ENCODE measurements around the gene COL20A1.
"Not testable (repeated sequence)": the region's sequence is repeated elsewhere in the genome, so short reads cannot be mapped to it uniquely, and the experiment has no call there.

The COL20A1 gene

DNA sequence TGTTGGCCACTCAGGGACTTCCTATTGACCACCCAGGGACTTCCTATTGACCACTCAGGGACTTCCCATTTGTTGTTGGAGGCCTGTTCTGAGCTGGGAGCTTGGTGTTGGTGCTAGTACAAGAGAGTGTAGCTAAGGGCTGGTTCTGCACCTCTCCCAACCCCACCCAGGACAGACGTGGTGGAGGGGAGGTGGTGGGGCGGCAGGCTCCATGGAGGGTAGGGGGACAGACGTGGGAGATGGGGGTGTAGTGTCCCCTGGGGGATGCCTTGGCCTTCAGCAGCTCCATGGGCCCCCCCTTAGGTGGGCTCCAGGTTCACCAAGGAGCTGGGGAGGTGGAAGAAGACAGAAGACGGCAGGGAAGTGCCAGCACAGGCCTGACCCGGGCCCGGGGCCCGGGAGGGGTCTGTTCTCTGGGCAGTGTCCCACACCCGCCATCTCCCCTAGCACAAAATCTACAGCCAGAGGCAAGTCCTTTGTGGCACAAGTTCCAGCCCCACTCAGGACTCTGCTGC, 34.3 kb downstream of the COL20A1 start:
- DNase-seq (no peak), ATAC-seq (replicated peaks) (peak in 1 of 2 donors; percentile 29)
- H3K36me3 Mint-ChIP-seq, result peaks cover 3 to 8% of the 10 kb centered on the region in 2 donors
- H3K4me1 Mint-ChIP-seq, result peaks cover 5 to 11% of the 10 kb centered on the region in 2 donors
- peaks cover 8 to 12% of the 10 kb centered on the region in 2 donors for H3K9me3 Mint-ChIP-seq
- peak overlapping the region; percentile 67 for H3K27ac Mint-ChIP-seq
- H3K27me3 Mint-ChIP-seq, result peaks cover 0 to 31% of the 10 kb centered on the region in 2 donors
- H3K4me3 Mint-ChIP-seq, result no peak overlapping the region

DNA sequence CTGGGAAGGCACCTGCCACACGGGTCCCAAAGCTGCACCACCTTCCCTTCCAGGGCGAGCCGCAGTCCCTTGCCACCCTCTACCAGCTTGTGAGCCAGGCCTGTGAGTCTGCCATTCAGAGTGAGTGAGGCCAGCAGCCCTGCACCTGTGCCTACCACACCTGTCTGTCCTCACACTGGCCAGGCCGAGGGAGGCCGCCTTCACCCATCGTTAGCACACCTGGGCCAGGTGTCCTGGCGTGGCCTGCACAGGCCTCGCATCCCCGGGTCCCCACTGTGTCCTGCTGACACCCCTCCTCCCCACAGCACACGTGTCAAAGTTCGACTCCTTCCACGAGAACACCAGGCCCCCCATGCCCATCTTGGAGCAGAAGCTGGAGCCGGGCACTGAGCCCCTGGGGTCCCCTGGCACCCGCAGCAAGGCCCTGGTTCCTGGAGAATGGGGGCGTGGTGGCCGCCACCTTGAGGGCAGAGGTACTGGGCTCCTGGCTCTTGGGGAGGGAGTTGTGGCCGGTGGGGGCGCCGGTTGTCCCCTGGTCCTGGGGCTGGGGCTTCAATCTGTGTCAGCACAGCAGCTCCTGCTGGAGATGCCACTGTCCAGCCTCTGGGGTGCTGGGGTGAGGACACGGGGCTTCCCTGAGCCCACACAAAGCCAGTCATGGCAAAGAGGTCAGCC, 35.2 kb downstream of the COL20A1 start:
- no peak overlapping the region for H3K27ac Mint-ChIP-seq
- H3K36me3 Mint-ChIP-seq, result peaks cover 3 to 8% of the 10 kb centered on the region in 2 donors
- peaks cover 3 to 24% of the 10 kb centered on the region in 2 donors for H3K27me3 Mint-ChIP-seq
- no peak overlapping the region for H3K4me3 Mint-ChIP-seq
- H3K4me1 Mint-ChIP-seq, result peaks cover 5 to 11% of the 10 kb centered on the region in 2 donors
- peaks cover 8 to 12% of the 10 kb centered on the region in 2 donors for H3K9me3 Mint-ChIP-seq
- ATAC-seq (replicated peaks) (no peak), DNase-seq (no peak)

DNA sequence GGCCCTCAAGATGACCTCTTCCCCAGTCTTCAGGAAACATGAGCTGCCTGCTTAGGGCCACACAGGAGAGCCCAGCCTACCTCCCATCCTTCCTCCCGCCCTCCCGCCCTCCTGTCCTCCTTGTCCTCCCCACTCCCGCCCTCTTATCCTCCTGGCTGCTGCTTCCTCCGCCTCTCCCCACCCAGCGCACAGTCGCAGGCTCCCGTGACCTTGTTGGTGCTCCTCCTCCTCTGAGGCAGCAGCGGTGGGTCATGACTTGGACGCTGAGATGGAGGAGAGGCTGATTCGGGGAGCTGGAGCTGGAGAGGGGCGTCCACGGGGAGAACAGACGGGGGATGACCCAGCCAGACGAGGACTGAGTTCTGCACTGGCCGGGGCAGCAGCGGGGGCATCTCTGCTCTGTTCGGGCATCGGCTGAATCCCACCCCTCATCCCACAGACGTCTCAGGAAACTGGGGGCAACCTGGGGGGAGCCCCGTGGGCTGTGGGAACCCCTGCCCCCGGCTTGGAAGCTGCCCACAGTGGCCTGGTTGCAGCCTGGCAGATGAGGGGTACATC, 35.8 kb downstream of the COL20A1 start:
- ATAC-seq (replicated peaks), result no peak
- H3K36me3 Mint-ChIP-seq, result peaks cover 3 to 8% of the 10 kb centered on the region in 2 donors
- H3K27me3 Mint-ChIP-seq, result peaks cover 7 to 23% of the 10 kb centered on the region in 2 donors
- H3K9me3 Mint-ChIP-seq, result peaks cover 8 to 12% of the 10 kb centered on the region in 2 donors
- H3K4me1 Mint-ChIP-seq, result peaks cover 5 to 11% of the 10 kb centered on the region in 2 donors
- DNase-seq, result no peak
- no peak overlapping the region for H3K27ac Mint-ChIP-seq
- H3K4me3 Mint-ChIP-seq, result no peak overlapping the region

DNA sequence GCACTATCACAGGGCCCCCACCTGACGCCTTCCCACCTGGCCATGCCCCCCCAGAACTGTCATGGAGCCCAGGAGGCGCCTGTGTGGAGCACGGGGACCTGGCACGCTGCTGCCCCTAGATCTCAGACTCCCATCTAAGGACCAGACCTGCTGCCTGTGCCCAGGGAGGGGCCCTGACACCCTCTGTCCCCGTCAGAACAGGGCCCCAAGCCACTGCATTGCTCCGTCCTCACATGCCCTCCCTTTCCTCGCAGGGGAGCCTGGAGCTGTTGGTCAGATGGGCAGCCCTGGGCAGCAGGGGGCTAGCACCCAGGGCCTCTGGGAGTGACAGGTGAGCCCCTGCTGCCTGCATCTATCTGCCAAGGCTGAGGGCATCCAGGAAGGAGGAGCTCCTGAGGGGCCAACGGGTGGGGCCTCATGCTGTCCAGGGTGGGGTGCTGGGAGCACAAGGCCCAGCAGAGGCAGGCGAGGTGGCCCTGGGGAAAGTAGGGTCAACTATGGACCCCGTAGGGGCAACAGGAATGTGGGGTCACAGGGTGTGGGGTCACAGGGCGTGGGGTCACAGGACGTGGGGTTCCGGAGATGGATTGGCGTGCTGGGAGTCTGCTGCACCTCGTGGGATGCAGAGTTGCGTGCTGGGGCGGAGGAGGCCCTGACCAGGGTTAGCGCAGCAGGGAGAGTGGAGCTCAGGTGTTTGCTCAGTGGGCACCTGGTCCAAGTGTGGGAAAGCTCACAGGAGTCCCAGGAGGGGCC, 36.5 kb downstream of the COL20A1 start:
- DNase-seq, result no peak
- H3K4me1 Mint-ChIP-seq, result peaks cover 5 to 11% of the 10 kb centered on the region in 2 donors
- H3K4me3 Mint-ChIP-seq, result no peak overlapping the region
- no peak overlapping the region for H3K27ac Mint-ChIP-seq
- ATAC-seq (replicated peaks), result no peak
- peaks cover 8 to 12% of the 10 kb centered on the region in 2 donors for H3K9me3 Mint-ChIP-seq
- H3K27me3 Mint-ChIP-seq, result peaks cover 7 to 18% of the 10 kb centered on the region in 2 donors
- H3K36me3 Mint-ChIP-seq, result peaks cover 3 to 8% of the 10 kb centered on the region in 2 donors

DNA sequence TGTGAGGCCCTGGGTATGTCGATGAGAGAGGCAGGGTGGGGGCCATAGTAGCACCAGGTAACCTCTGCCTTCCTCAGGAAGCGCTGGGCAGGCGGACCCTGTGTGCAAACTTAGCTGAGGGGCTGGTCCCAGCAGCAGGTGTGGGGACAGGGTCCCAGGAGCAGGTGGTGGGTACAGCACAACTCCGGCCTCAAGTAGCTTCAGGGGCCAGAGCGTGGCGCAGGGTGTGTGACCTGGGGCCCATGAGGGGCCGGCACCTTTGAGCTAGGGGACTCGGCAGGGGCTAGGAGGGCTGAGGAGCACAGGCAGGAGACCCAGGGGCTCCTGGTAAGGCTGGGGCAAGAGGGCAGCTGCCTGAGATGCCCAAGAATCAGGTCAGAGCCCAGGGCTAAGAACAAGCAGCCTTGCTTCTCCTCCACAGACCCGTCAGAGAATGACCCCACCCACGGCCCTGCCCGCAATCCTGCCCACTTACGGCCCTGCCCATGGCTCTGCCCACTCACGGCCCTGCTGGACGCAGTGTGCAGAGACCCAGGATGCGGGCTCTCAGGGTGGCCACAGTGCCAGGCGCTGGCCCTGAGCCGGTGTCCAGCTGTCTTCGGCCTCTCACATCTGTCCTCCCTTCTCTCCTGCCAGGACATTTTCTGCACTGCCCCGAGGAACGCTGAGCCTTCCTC, 37.2 kb downstream of the COL20A1 start:
- Mint-ChIP-seq H3K36me3 (peaks cover 3 to 8% of the 10 kb centered on the region in 2 donors), H3K27me3 (peaks cover 12 to 22% of the 10 kb centered on the region in 2 donors), H3K4me3 (no peak overlapping the region), H3K9me3 (peaks cover 8 to 12% of the 10 kb centered on the region in 2 donors), H3K4me1 (peaks cover 5 to 11% of the 10 kb centered on the region in 2 donors), H3K27ac (no peak overlapping the region)
- DNase-seq (no peak), ATAC-seq (replicated peaks) (no peak)

DNA sequence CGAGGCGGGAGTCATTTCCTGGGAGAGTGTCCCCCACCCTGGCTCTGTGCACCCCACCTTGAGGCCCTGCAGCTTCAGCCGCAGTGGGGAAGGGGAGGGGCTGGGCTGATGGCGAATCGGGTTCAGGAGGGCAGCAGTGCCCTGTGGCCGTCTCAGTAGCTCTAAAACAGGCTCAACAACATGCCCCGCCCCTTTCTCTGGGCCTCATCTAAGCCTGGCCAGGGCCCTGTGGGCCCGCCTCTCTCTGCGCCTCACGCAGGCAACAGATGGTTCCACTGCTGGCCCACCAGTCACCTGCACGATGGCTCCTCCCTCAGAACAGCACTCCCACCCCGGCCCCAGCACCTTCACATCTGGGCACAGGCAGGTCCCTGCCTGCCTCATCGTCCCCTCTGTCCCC, 38.0 kb downstream of the COL20A1 start:
- Mint-ChIP-seq H3K27ac (no peak overlapping the region), H3K4me1 (peaks cover 5 to 10% of the 10 kb centered on the region in 2 donors), H3K36me3 (peaks cover 3 to 8% of the 10 kb centered on the region in 2 donors), H3K4me3 (no peak overlapping the region), H3K27me3 (peaks cover 19 to 29% of the 10 kb centered on the region in 2 donors), H3K9me3 (peaks cover 8 to 12% of the 10 kb centered on the region in 2 donors)
- ATAC-seq (replicated peaks) (no peak), DNase-seq (no peak)

DNA sequence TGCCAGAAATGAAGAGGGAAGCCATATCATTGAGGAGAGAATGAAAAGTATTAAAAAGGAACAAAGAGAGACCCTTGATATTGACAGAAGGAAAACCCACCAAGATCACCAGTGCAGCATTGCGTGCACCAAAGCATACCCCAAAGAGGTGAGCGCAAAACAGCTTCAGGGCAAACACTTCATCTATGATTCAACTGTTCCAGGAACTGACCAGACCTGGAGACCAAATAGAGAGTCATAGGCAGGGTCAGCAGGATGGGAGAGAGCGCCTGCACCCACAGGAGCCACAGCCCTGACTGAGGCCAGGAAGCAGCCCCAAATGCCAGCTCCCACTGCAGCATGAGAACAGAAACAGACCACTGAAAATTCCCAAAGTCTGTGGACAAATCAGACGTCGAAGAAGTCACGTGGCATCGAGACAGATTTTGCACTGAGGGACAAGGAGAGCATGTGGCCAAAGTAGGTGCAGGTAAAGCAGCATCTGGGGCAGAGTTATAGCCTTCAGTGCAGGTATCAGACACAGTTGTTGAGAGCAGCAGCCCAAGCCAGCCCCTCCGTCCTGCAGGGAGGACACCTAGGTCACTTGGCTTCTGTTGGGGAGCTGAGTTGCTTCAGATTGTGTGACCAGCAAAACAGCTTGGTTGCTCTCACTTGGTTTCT, 38.9 kb downstream of the COL20A1 start:
- Mint-ChIP-seq H3K9me3 (peaks cover 8 to 12% of the 10 kb centered on the region in 2 donors), H3K4me1 (peaks cover 0 to 4% of the 10 kb centered on the region in 2 donors), H3K27me3 (peaks cover 25 to 37% of the 10 kb centered on the region in 2 donors), H3K36me3 (peaks cover 3 to 8% of the 10 kb centered on the region in 2 donors), H3K27ac (no peak overlapping the region), H3K4me3 (no peak overlapping the region)
- DNase-seq (no peak), ATAC-seq (replicated peaks) (no peak)

DNA sequence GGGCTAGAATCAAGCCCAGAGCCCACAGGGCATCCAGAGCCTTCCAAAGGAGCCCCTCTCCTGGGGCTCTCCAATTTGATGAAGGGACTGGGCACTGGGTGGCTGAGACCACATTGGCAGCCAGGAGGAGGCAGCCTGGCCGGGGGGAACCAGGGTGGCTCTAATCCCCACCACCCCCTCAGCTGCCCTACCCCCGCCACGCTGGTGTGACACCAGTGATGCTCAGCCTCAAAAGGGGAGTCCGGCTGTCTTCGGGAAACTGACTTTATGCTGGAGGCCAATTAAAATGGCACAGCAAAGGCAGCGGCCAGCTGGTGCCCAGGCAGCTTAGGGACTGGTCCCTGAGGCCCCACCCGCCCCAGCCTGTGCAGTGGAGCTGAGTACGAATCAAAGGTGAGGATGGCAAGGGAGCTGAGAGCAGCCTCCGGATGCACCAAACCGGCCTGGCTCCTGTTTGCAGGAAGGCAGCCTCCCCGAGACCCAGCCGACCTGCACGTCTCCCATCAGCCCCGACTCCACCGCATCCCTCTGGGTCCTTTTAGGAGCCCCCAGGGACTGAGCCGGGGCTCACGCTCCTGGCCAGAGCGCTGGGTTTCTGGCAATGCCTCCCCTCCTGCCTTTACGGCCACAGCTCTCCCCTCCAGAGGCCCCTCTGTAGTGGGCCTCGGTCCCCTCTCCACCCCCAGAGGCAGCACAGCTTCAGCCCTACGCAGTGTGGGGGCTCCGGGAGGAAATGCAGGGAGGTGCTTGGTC, 39.7 kb downstream of the COL20A1 start:
- no peak for ATAC-seq (replicated peaks)
- H3K4me3 Mint-ChIP-seq, result no peak overlapping the region
- no peak for DNase-seq
- H3K36me3 Mint-ChIP-seq, result peaks cover 3 to 8% of the 10 kb centered on the region in 2 donors
- H3K4me1 Mint-ChIP-seq, result no peaks in the 10 kb centered on the region
- peaks cover 8% of the 10 kb centered on the region in 2 donors for H3K9me3 Mint-ChIP-seq
- H3K27ac Mint-ChIP-seq, result no peak overlapping the region
- peaks cover 27 to 43% of the 10 kb centered on the region in 2 donors for H3K27me3 Mint-ChIP-seq

DNA sequence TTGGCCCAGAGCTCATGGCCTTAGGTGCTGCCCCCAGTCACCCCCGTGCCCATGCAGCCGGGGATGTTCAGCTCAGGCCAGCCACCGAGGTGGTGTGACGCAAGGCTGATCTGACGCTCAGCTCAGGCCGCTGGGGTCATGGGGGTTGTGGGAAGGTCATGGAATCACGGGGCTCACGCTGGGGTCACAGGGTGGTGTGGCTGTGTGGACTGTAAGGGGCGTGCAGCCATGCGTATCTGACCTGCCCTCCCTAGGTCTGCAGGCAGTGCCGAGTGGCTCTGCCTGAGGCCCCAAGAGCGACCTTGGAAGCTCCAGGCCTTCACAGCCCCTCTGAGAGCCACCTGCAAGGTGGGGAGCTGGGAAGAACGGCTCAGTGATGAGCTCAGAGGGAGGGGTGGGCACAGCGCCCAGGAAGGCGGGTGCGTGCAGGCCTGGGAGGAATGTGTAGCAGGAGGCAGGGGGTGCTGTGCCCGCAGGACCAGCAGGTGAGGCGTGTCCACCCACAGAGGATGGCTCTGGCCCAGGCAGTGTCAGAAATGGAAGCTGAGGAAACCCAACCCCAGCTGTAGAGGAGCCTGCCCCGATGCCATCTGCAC, 40.4 kb downstream of the COL20A1 start:
- Mint-ChIP-seq H3K27ac (no peak overlapping the region), H3K36me3 (peaks cover 3 to 8% of the 10 kb centered on the region in 2 donors), H3K9me3 (peaks cover 8 to 9% of the 10 kb centered on the region in 2 donors), H3K4me3 (no peak overlapping the region), H3K4me1 (no peaks in the 10 kb centered on the region), H3K27me3 (peaks cover 32 to 48% of the 10 kb centered on the region in 2 donors)
- DNase-seq, result no peak
- ATAC-seq (replicated peaks), result no peak

DNA sequence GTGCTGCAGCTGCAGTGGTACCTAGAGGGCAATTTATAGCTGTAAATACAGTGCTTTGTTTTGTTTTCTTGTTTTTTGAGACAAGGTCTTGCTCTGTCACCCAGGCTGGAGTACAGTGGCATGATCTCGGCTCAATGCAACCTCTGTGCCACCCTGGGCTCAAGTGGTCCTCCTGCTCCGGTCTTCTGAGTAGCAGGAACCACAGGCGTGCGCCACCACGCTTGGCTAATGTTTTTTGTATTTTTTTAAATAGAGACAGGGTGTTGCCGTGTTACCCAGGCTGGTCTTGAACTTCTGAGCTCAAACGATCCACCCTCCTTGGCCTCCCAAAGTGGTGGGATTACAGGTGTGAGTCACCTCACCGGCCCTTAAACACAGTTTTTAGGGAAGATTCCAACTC, 41.4 kb downstream of the COL20A1 start:
- H3K4me1 Mint-ChIP-seq, result no peaks in the 10 kb centered on the region
- no peak overlapping the region for H3K4me3 Mint-ChIP-seq
- peaks cover 37 to 49% of the 10 kb centered on the region in 2 donors for H3K27me3 Mint-ChIP-seq
- H3K36me3 Mint-ChIP-seq, result peaks cover 3 to 8% of the 10 kb centered on the region in 2 donors
- ATAC-seq (replicated peaks), result no peak
- peaks cover 8 to 9% of the 10 kb centered on the region in 2 donors for H3K9me3 Mint-ChIP-seq
- no peak for DNase-seq
- H3K27ac Mint-ChIP-seq, result no peak overlapping the region

DNA sequence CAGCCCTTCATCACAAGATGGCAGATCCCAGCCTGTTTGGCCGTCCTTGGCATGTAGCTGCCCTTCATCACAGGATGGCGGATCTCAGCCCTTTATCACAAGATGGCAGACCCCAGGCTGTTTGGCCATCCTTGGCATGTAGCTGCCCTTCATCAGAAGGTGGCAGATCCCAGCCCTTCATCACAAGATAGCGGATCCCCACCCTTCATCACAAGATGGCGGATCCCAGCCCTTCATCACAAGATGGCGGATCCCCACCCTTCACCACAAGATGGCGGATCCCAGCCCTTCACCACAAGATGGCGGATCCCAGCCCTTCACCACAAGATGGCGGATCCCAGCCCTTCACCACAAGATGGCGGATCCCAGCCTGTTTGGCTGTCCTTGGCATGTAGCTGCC, 42.1 kb downstream of the COL20A1 start:
- H3K36me3 Mint-ChIP-seq; DNase-seq; H3K9me3 Mint-ChIP-seq; H3K4me3 Mint-ChIP-seq; ATAC-seq (replicated peaks); H3K27ac Mint-ChIP-seq; H3K4me1 Mint-ChIP-seq: not testable (repeated sequence)
- H3K27me3 Mint-ChIP-seq, result peaks cover 37 to 43% of the 10 kb centered on the region in 2 donors

DNA sequence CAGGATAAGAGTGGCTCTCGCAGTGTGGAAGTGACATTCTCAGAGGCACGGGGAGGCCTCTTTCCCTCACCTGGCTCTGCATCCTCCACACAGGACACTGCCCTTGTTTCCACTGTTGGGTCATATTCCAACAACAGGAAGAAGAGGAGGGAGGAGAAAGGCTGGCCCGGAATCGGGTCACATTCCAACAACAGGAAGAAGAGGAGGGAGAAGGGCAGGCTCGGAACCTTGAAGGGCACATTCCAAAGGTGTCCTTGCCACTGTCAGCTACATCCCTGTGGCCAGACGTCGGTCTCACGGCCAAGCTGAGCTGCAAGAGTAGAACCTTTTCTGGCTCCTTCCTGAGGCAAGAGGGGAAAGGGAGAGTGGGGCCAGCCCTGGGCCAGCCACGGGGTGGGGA, 42.7 kb downstream of the COL20A1 start:
- H3K27ac Mint-ChIP-seq, result no peak overlapping the region
- no peaks in the 10 kb centered on the region for H3K4me1 Mint-ChIP-seq

More for the DNA sequence above, 42.7 kb downstream of the COL20A1 start:
- H3K4me3 Mint-ChIP-seq, result no peak overlapping the region
- DNase-seq, result no peak
- peaks cover 37 to 43% of the 10 kb centered on the region in 2 donors for H3K27me3 Mint-ChIP-seq
- ATAC-seq (replicated peaks), result no peak
- peaks cover 3 to 8% of the 10 kb centered on the region in 2 donors for H3K36me3 Mint-ChIP-seq
- H3K9me3 Mint-ChIP-seq, result peaks cover 8 to 9% of the 10 kb centered on the region in 2 donors

All from stimulated activated naive B cell treated with anti-CD40 and anti-IgM and Interleukin-4, amounts not matched to agents 10 μg/mL and 1 μg/mL and 100 μg/mL, for 72 hours (primary cell).